ENCODE measurements around the gene FER1L5. TPM values are rescaled to one million over a fixed set of nuclear protein-coding genes. Genes with fewer than 3 reads are reported as not detected.

Gene FER1L5
- total and polyA plus RNA-seq, 2 experiments from 2014 or later = 0.18 to 0.76 TPM

GRCh38 chr2:96622544-96622943, 20.0 kb upstream of the FER1L5 start (continued):
- TF ChIP-seq EZH2 (IDR thresholded peaks at IDR 0.05; ENCODE audit: low read depth, unreplicated experiment) (no peak), EZH2phosphoT487 (IDR thresholded peaks at IDR 0.05; ENCODE audit: unreplicated experiment) (no peak), JUNB (IDR thresholded peaks at IDR 0.05; ENCODE audit: unreplicated experiment) (no peak), POLR2AphosphoS5 (IDR thresholded peaks at IDR 0.05; ENCODE audit: low read depth) (no peak), CREB1 (CRISPR knock-in tag; IDR thresholded peaks at IDR 0.05; ENCODE audit: low read depth) (no peak)
- TF ChIP-seq, protein P1, sequence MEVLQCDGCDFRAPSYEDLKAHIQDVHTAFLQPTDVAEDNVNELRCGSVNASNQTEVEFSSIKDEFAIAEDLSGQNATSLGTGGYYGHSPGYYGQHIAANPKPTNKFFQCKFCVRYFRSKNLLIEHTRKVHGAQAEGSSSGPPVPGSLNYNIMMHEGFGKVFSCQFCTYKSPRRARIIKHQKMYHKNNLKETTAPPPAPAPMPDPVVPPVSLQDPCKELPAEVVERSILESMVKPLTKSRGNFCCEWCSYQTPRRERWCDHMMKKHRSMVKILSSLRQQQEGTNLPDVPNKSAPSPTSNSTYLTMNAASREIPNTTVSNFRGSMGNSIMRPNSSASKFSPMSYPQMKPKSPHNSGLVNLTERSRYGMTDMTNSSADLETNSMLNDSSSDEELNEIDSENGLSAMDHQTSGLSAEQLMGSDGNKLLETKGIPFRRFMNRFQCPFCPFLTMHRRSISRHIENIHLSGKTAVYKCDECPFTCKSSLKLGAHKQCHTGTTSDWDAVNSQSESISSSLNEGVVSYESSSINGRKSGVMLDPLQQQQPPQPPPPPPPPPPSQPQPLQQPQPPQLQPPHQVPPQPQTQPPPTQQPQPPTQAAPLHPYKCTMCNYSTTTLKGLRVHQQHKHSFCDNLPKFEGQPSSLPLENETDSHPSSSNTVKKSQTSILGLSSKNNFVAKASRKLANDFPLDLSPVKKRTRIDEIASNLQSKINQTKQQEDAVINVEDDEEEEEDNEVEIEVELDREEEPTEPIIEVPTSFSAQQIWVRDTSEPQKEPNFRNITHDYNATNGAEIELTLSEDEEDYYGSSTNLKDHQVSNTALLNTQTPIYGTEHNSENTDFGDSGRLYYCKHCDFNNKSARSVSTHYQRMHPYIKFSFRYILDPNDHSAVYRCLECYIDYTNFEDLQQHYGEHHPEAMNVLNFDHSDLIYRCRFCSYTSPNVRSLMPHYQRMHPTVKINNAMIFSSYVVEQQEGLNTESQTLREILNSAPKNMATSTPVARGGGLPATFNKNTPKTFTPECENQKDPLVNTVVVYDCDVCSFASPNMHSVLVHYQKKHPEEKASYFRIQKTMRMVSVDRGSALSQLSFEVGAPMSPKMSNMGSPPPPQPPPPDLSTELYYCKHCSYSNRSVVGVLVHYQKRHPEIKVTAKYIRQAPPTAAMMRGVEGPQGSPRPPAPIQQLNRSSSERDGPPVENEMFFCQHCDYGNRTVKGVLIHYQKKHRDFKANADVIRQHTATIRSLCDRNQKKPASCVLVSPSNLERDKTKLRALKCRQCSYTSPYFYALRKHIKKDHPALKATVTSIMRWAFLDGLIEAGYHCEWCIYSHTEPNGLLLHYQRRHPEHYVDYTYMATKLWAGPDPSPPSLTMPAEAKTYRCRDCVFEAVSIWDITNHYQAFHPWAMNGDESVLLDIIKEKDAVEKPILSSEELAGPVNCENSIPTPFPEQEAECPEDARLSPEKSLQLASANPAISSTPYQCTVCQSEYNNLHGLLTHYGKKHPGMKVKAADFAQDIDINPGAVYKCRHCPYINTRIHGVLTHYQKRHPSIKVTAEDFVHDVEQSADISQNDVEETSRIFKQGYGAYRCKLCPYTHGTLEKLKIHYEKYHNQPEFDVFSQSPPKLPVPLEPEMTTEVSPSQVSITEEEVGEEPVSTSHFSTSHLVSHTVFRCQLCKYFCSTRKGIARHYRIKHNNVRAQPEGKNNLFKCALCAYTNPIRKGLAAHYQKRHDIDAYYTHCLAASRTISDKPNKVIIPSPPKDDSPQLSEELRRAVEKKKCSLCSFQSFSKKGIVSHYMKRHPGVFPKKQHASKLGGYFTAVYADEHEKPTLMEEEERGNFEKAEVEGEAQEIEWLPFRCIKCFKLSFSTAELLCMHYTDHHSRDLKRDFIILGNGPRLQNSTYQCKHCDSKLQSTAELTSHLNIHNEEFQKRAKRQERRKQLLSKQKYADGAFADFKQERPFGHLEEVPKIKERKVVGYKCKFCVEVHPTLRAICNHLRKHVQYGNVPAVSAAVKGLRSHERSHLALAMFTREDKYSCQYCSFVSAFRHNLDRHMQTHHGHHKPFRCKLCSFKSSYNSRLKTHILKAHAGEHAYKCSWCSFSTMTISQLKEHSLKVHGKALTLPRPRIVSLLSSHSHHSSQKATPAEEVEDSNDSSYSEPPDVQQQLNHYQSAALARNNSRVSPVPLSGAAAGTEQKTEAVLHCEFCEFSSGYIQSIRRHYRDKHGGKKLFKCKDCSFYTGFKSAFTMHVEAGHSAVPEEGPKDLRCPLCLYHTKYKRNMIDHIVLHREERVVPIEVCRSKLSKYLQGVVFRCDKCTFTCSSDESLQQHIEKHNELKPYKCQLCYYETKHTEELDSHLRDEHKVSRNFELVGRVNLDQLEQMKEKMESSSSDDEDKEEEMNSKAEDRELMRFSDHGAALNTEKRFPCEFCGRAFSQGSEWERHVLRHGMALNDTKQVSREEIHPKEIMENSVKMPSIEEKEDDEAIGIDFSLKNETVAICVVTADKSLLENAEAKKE (CRISPR knock-in tag; IDR thresholded peaks at IDR 0.05) = no peak

GRCh38 chr2:96623116-96623515, 19.4 kb upstream of the FER1L5 start:
- no peaks in the 10 kb centered on the region for H3K4me1 Mint-ChIP-seq
- Histone ChIP-seq H3F3A (replicated peaks; ENCODE audit: low read depth) (no peaks in the 10 kb centered on the region), H3K9me2 (ENCODE audit: insufficient read depth) (no peaks in the 10 kb centered on the region), H3K79me2 (replicated peaks; ENCODE audit: insufficient read depth) (peaks cover 4% of the 10 kb centered on the region; the same call in 1 of the 2 replicates), H3K4me1 (ENCODE audit: insufficient read depth) (no peaks in the 10 kb centered on the region), H3K4me3 (no peak overlapping the region), H3K4me2 (no peak overlapping the region), H3K27ac (ENCODE audit: low read depth) (no peak overlapping the region), H3K36me3 (ENCODE audit: insufficient read depth) (peaks cover 3% of the 10 kb centered on the region), H2AFZ (no peak overlapping the region), H3K27me3 (ENCODE audit: insufficient read depth) (no peaks in the 10 kb centered on the region), H4K20me1 (replicated peaks; ENCODE audit: insufficient read depth) (0 out of 2 replicates have a peak, but pooled peaks cover 8% of the 10 kb centered on the region)
- H3K27ac Mint-ChIP-seq = no peak overlapping the region
- H3K36me3 Mint-ChIP-seq (ENCODE audit: low read depth) = peaks cover 8% of the 10 kb centered on the region; the same call in 2 of the 3 replicates
- DNase-seq (ENCODE audit: low spot score) (no peak), ATAC-seq (no peak)
- H3K4me3 Mint-ChIP-seq = no peak overlapping the region
- no peaks in the 10 kb centered on the region for H3K9me3 Mint-ChIP-seq
- no peaks in the 10 kb centered on the region for H3K27me3 Mint-ChIP-seq (ENCODE audit: insufficient read depth, low read depth, poor library complexity)
- TF ChIP-seq, protein P2, sequence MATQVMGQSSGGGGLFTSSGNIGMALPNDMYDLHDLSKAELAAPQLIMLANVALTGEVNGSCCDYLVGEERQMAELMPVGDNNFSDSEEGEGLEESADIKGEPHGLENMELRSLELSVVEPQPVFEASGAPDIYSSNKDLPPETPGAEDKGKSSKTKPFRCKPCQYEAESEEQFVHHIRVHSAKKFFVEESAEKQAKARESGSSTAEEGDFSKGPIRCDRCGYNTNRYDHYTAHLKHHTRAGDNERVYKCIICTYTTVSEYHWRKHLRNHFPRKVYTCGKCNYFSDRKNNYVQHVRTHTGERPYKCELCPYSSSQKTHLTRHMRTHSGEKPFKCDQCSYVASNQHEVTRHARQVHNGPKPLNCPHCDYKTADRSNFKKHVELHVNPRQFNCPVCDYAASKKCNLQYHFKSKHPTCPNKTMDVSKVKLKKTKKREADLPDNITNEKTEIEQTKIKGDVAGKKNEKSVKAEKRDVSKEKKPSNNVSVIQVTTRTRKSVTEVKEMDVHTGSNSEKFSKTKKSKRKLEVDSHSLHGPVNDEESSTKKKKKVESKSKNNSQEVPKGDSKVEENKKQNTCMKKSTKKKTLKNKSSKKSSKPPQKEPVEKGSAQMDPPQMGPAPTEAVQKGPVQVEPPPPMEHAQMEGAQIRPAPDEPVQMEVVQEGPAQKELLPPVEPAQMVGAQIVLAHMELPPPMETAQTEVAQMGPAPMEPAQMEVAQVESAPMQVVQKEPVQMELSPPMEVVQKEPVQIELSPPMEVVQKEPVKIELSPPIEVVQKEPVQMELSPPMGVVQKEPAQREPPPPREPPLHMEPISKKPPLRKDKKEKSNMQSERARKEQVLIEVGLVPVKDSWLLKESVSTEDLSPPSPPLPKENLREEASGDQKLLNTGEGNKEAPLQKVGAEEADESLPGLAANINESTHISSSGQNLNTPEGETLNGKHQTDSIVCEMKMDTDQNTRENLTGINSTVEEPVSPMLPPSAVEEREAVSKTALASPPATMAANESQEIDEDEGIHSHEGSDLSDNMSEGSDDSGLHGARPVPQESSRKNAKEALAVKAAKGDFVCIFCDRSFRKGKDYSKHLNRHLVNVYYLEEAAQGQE (IDR thresholded peaks at IDR 0.05; ENCODE audit: unreplicated experiment) = no peak
